Measurements from ENCODE around the gene FYTTD1. TPM values are rescaled to one million over a fixed set of nuclear protein-coding genes. Genes with fewer than 3 reads are reported as not detected.

Gene FYTTD1
- total and polyA plus RNA-seq, 2 experiments from 2014 or later = 24.3 to 62.8 TPM

- no peak for TF ChIP-seq CTCF (IDR thresholded peaks at IDR 0.05; ENCODE audit: low read depth, low read length)
- peak; percentile 77 to 97 for DNase-seq (ENCODE audit: low read depth in 1 of 2, low spot score in 1 of 2)
- Histone ChIP-seq H3K27ac (peak overlapping the region; percentile 93), H3K9me3 (ENCODE audit: low read depth) (no peaks in the 10 kb centered on the region), H3K27me3 (no peaks in the 10 kb centered on the region), H3K4me1 (ENCODE audit: low read depth) (peaks cover 27% of the 10 kb centered on the region), H3K36me3 (no peaks in the 10 kb centered on the region), H3K4me3 (peak overlapping the region; percentile 7)
Measured at GRCh38 chr3:197711973-197712707, 37.5 kb upstream of the FYTTD1 start.

GRCh38 chr3:197713477-197713822 is 36.2 kb upstream of the FYTTD1 start:
- Histone ChIP-seq H3K4me1 (ENCODE audit: low read depth) (peaks cover 27% of the 10 kb centered on the region), H3K27me3 (no peaks in the 10 kb centered on the region)
- TF ChIP-seq CTCF (IDR thresholded peaks at IDR 0.05; ENCODE audit: low read depth, low read length) = no peak

GRCh38 chr3:197714251-197714650 is 35.4 kb upstream of the FYTTD1 start:
- TF ChIP-seq CTCF (IDR thresholded peaks at IDR 0.05; ENCODE audit: low read depth, low read length) = no peak
- H3K4me3 ChIP-seq = no peak overlapping the region
- no peak for DNase-seq (ENCODE audit: low read depth in 1 of 2, low spot score in 1 of 2)
- no peaks in the 10 kb centered on the region for H3K9me3 ChIP-seq (ENCODE audit: low read depth)
- no peaks in the 10 kb centered on the region for H3K36me3 ChIP-seq
- H3K27me3 ChIP-seq = no peaks in the 10 kb centered on the region
- H3K4me1 ChIP-seq (ENCODE audit: low read depth) = peaks cover 27% of the 10 kb centered on the region
- peak overlapping the region; percentile 93 for H3K27ac ChIP-seq

More at GRCh38 chr3:197713477-197713822, 36.2 kb upstream of the FYTTD1 start:
- Histone ChIP-seq H3K4me3 (no peak overlapping the region), H3K9me3 (ENCODE audit: low read depth) (no peaks in the 10 kb centered on the region), H3K36me3 (no peaks in the 10 kb centered on the region), H3K27ac (peak overlapping the region; percentile 93)
- DNase-seq (ENCODE audit: low read depth in 1 of 2, low spot score in 1 of 2) = peak in 1 of 2 donors; percentile 43

- no peak overlapping the region for H3K27ac ChIP-seq
- no peaks in the 10 kb centered on the region for H3K36me3 ChIP-seq
- H3K27me3 ChIP-seq = no peaks in the 10 kb centered on the region
- H3K4me1 ChIP-seq (ENCODE audit: low read depth) = peaks cover 7% of the 10 kb centered on the region
- no peak for TF ChIP-seq CTCF (IDR thresholded peaks at IDR 0.05; ENCODE audit: low read depth, low read length)
- H3K4me3 ChIP-seq = no peak overlapping the region
- DNase-seq (ENCODE audit: low read depth in 1 of 2, low spot score in 1 of 2) = peak in 1 of 2 donors; percentile 24
- no peaks in the 10 kb centered on the region for H3K9me3 ChIP-seq (ENCODE audit: low read depth)
Measured at GRCh38 chr3:197718891-197719290, 30.8 kb upstream of the FYTTD1 start.

- Histone ChIP-seq H3K27me3 (no peaks in the 10 kb centered on the region), H3K4me1 (ENCODE audit: low read depth) (no peaks in the 10 kb centered on the region), H3K27ac (no peak overlapping the region), H3K4me3 (no peak overlapping the region), H3K9me3 (ENCODE audit: low read depth) (no peaks in the 10 kb centered on the region), H3K36me3 (no peaks in the 10 kb centered on the region)
- no peak for TF ChIP-seq CTCF (IDR thresholded peaks at IDR 0.05; ENCODE audit: low read depth, low read length)
- DNase-seq (ENCODE audit: low read depth in 1 of 2, low spot score in 1 of 2) = no peak
Measured at GRCh38 chr3:197720694-197721093, 29.0 kb upstream of the FYTTD1 start.

Measured in cardiac muscle cell (in vitro differentiated cells and primary cell).